ENCODE measurements around the gene DELE1.
"Not testable (repeated sequence)": the region's sequence is repeated elsewhere in the genome, so short reads cannot be mapped to it uniquely, and the experiment has no call there.

DELE1 gene

GRCh38 chr5:141890429-141890828, 33.2 kb upstream of the DELE1 start:
- not testable (repeated sequence) for DNase-seq

GRCh38 chr5:141897425-141897824, 26.2 kb upstream of the DELE1 start:
- no peak for DNase-seq

DNA sequence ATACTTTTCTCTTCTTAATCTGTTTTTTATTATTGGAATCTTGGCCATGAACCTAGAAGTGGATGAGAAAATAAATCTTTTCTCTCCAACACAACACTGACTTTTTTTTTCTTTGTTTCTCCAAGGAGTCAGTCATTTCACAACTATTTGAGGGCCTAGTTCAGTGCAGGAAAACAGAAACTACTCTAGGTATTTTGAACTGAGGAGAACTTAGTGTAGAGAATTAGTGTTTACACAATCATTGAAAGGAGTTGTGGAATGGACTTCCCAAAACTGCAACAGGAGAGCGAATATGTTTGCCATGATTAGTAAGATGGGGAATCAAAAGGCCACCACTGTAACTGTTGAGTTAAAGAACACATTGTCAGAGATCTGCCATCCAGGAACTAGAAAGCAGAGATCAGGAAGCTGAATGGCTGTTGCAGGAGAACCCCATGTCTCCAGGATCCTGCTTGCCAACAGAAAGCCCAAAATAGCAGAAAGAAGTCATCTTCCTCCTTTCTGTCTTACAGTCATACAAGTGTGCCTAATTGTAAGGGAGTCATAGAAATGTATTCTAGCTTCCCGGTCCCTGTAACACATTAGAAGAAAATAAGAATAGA, 25.1 kb upstream of the DELE1 start:
- DNase-seq, result no peak

DNA sequence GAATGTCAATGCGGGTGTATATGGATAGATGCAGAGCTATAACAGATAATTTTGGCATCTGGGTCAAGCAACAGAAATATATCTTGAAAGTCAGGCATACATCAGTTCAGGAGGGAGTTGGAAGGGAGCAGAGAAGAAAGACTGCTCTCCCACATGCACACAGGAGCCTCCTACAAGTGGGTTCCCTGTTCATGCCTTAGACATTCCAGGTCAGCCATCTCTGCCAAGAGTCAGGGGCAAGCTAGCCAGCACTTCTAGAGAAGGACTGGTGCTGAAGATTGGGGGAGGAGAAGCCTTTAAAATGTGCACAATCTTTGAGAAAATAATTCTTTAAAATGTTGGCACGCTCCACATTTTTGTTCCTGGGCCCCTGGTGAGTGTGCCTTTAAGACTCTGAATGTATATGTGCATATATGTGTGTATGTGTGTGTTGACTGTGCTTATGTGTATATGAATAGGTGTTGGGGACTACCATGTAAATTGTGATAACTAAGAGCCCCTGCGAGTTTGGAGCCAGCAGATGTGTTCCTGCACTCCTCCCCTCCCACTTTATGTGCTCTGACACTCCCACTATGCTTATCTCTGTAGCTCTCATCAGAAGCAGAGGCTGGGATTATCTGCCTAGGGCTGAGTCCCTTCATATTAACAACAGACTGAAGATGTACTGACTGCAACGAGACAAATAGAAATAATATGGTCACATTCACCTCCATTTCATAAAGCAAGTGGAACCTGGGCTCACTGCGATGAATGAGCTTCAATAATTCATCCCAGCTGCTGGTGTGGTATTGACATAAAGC, 21.5 kb upstream of the DELE1 start:
- DNase-seq, result no peak

- DNase-seq, result no peak
Measured at GRCh38 chr5:141903261-141903660, 20.4 kb upstream of the DELE1 start.

GRCh38 chr5:141904551-141904950, 19.1 kb upstream of the DELE1 start:
- DNase-seq, result no peak

- DNase-seq, result no peak
Measured at GRCh38 chr5:141906517-141906916, 17.2 kb upstream of the DELE1 start.

- no peak for DNase-seq
Measured at GRCh38 chr5:141906972-141907371, 16.7 kb upstream of the DELE1 start.

DNA sequence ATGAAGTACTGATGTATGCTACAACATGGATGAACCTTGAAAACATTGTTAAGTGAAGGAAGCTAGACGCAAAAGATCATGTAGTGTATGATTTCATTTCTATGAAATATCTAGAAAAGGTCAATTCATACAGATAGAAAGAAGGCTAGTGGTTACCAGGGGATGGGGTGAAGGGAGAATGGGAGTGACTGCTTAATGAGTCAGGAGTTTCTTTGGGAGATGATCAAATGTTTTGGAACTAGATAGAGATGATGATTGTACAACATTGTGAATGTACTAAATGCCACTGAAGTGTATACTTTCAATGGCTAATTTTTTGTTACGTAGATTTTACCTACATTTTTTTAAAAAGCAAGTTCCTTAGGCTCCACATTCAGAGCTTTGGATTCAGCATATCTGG, 14.9 kb upstream of the DELE1 start:
- no peak for DNase-seq

- DNase-seq, result no peak
Measured at GRCh38 chr5:141909212-141909611, 14.5 kb upstream of the DELE1 start.

GRCh38 chr5:141910271-141910673, 13.4 kb upstream of the DELE1 start:
- DNase-seq, result no peak

GRCh38 chr5:141913560-141914198, 10.0 kb upstream of the DELE1 start:
- DNase-seq, result no peak

GRCh38 chr5:141914199-141914743, 9.4 kb upstream of the DELE1 start:
- no peak for DNase-seq

- DNase-seq, result no peak
Measured at GRCh38 chr5:141914797-141915196, 8.9 kb upstream of the DELE1 start.

DNA sequence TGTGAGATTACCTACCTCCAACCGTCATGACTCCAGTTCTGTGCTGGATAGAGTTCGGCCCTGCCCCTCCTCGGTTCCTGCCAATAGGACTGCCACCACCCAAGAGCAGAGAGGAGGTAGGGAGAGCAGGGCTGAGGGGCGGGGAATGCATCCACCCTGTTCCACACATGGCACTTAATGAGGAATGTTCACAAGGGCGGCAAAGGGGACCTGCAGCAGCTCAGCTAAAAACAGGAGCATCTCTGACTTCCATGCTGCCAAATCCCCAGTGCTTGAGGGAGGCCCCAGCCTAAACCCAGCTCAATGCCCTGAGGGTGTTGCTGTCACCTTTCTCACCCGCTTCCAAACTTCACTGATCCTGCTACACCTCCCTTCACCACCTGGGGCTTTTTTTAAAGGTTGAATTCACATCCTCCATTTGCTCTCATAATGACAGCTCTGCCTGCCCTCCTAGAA, 7.8 kb upstream of the DELE1 start:
- no peak for DNase-seq

DNA sequence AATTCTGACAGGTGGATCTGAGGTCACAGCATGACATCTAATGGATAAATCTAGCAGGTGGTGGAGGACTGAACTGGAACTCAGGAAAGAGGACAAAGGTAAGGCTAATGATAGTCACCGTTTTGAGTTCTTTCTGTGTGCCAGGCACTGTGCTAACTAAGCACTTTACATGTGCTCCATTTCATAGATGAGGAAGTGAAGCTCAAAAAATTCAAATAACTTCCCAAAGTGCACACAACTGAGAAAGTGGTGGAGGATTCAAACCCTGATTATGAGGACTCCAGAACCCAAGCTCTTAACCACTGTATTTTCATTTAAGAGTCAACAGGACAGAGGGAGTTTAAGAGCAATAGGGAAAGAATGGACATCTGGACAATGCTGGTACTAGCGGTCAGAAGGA, 7.1 kb upstream of the DELE1 start:
- no peak for DNase-seq

DNA sequence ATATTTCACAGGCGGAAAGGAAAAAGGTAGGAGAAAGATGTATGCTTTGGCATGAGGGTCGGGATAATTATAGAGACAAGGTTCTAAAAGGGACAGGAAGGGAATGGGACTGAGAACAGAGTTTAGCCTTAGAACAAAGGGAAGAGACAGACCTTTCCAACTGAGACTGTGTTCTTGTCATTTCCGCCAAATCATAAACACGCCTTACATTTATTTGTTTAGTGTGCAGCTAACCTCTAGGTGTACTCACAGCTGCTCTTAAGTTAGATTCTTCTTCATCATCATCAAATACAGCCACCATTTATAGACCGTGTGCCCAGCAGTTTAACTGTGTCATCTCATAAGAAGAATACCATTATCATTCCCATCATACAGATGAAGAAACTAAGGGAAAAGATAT, 5.9 kb upstream of the DELE1 start:
- DNase-seq, result no peak

DNA sequence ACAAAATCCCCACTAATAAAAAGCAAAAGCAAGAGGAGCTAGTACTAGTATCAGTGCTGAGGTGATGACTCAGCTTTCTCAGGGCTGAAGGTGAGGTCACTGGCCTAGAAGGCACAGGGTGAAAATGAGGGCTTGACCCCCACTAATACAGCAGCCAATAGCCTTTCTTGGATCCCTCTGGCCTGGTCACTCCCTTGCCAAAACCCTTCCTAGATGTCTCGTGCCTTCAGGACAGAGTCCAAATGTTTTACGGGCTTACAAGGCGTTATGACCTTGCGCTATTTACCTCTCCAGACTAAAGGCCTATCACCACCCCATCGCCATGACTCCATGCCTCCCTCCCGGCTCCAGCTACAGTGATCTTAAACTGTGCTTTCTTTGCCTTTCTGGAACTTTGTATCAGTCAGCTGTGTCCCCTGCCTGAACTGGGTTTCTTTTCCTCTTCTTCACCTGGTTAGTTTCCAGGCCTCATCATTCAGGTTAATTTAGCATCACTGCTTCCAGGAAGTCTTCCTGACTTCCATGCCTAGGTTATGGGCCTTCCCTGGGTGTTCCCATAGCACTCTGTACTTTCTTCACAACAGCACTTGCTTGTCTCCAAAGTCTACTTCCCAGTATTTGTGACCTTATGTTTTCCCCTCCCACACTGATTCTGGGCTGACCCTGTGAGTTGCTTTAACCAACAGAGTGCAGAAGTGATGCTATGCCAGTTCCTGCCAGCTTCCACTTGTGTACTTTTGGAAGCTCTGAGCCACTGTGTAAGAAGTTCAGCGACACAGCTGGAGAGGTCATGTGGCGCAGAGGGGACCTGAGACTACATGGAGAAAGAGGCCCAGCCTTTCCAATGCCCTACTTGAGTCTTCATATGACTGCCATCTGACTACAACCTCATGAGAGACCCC, 4.2 kb upstream of the DELE1 start:
- no peak for DNase-seq

- DNase-seq, result no peak
Measured at GRCh38 chr5:141920771-141921170, 2.9 kb upstream of the DELE1 start.

DNA sequence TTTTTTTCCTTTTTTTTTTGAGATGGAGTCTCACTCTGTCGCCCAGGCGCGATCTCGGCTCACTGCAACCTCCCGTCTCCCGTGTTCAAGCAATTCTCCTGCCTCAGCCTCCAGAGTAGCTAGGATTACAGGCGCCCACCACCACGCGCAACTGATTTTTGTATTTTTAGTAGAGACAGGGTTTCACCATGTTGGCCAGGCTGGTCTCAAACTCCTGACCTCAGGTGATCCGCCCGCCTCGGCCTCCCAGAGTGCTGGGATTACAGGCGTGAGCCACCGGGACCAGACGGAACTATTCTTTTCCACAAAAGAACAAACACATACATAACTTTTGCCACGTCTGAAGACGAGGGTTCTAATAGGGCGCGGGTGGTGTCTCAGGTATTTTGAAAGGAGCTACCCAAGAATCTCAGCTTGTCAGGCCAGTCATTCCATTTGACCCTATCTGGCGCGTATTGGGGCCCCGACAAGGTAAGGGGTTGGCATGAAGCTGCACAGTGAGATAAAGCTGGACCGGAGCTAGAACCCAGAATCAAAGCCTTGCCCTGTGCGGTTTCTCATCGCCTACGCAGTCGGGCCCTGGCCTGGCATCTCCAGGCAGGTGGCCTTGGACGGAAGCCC, 734 bp upstream of the DELE1 start:
- not testable (repeated sequence) for DNase-seq

DNA sequence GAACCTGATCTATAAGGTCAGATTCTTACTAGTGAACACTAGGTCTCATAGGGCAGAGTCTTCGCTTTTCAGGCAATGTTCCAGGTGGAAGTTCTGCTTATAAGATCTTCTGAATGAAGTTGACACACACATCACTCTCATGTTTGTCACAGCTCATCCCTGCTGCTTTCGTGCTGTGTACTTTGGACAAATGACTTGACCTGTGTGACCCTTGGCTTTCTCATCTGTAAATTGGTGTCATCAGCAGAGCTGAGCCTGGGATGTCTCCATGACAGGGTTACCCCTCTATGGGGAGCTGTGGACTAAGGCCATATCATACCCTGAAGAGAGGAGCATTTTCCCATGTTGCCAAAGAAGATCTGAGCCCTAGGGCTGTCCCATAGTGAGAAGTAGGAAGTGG, 2.8 kb downstream of the DELE1 start:
- no peak for DNase-seq

DNA sequence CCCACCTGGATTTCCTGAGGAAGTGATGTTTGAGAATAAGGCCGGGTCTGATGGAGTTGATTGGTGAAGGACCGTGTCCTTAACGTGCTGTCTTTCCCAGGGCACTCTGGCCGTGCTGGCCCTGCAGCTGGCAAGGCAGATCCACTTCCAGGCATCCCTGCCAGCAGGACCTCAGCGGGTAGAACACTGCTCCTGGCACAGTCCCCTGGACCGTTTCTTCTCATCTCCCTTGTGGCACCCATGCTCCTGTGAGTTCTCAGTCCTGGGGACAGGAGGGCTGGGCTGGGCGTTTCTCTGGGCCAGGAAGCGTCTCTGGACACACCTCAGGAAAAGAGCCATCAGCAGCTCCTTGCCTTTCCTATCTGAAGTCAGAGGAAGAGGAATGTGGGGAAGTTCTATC, 4.4 kb downstream of the DELE1 start:
- no peak for DNase-seq
